Activated T-cell treated with anti-CD3 and anti-CD28 coated beads for 1 hour (primary cell): ENCODE measurements around the gene CDH1.

Experiments
- DNase-seq: peaks from one replicate; pipeline ENCODE4 v3.0.0-alpha.2; 2020; ENCODE audit warnings: low read depth

Gene CDH1

GRCh38 chr16:68857479-68857878 lies 120.4 kb downstream of the CDH1 start:
- DNase-seq: no peak

- DNase-seq: no peak
These were observed 122.7 kb downstream of the CDH1 start for GRCh38 chr16:68859828-68860227.

GRCh38 chr16:68860978-68861892 lies 124.1 kb downstream of the CDH1 start:
- no peak for DNase-seq

GRCh38 chr16:68866933-68867332 lies 129.8 kb downstream of the CDH1 start:
- no peak for DNase-seq

GRCh38 chr16:68869492-68870088 lies 132.5 kb downstream of the CDH1 start:
- no peak for DNase-seq

GRCh38 chr16:68873635-68874471 lies 136.8 kb downstream of the CDH1 start:
- no peak for DNase-seq

- DNase-seq: no peak
These were observed 138.8 kb downstream of the CDH1 start for GRCh38 chr16:68875871-68876270.

- no peak for DNase-seq
These were observed 146.6 kb downstream of the CDH1 start for GRCh38 chr16:68883685-68884084.

- DNase-seq: no peak
These were observed 147.3 kb downstream of the CDH1 start for GRCh38 chr16:68884401-68884800.
